ENCODE results near the gene TFAP2E.

Gene TFAP2E

GRCh38 chr1:35555212-35555584, 17.9 kb upstream of the TFAP2E start:
- no peak overlapping the region for H3K4me3 ChIP-seq (ENCODE audit: low read length)
- H3K4me1 ChIP-seq (ENCODE audit: low read length): peaks cover 16% of the 10 kb centered on the region
- H2AFZ ChIP-seq (ENCODE audit: low read depth, low read length): no peak overlapping the region
- H4K20me1 ChIP-seq (ENCODE audit: insufficient read depth, low read length): no peaks in the 10 kb centered on the region
- TF ChIP-seq CTCF (IDR thresholded peaks at IDR 0.05; ENCODE audit: low read depth, low read length): no peak
- TF ChIP-seq EZH2phosphoT487 (IDR thresholded peaks at IDR 0.05; ENCODE audit: low read depth): no peak
- H3K36me3 ChIP-seq (replicated peaks; ENCODE audit: low read depth, low read length): peaks cover 2% of the 10 kb centered on the region
- no peak overlapping the region for H3K4me2 ChIP-seq (ENCODE audit: low read length)
- no peak overlapping the region for H3K27ac ChIP-seq (ENCODE audit: low read length)
- peaks cover 30% of the 10 kb centered on the region for H3K79me2 ChIP-seq (ENCODE audit: low read length)
- H3K9me3 ChIP-seq (ENCODE audit: insufficient read depth, low read length): no peaks in the 10 kb centered on the region
- no peaks in the 10 kb centered on the region for H3K27me3 ChIP-seq (ENCODE audit: low read depth, low read length)
- no peak overlapping the region for H3K9ac ChIP-seq (ENCODE audit: low read length)

- H3K4me1 ChIP-seq (ENCODE audit: low read length): peaks cover 16% of the 10 kb centered on the region
- H2AFZ ChIP-seq (ENCODE audit: low read depth, low read length): no peak overlapping the region
- peaks cover 2% of the 10 kb centered on the region for H3K36me3 ChIP-seq (replicated peaks; ENCODE audit: low read depth, low read length)
- peak overlapping the region; percentile 97 for H3K4me2 ChIP-seq (ENCODE audit: low read length)
- H4K20me1 ChIP-seq (ENCODE audit: insufficient read depth, low read length): no peaks in the 10 kb centered on the region
- no peak for TF ChIP-seq EZH2phosphoT487 (IDR thresholded peaks at IDR 0.05; ENCODE audit: low read depth)
- no peak for TF ChIP-seq CTCF (IDR thresholded peaks at IDR 0.05; ENCODE audit: low read depth, low read length)
- H3K9ac ChIP-seq (ENCODE audit: low read length): peak overlapping the region; percentile 81
- H3K4me3 ChIP-seq (ENCODE audit: low read length): peak overlapping the region; percentile 97
- H3K9me3 ChIP-seq (ENCODE audit: insufficient read depth, low read length): no peaks in the 10 kb centered on the region
- no peaks in the 10 kb centered on the region for H3K27me3 ChIP-seq (ENCODE audit: low read depth, low read length)
- H3K79me2 ChIP-seq (ENCODE audit: low read length): peaks cover 30% of the 10 kb centered on the region
- no peak overlapping the region for H3K27ac ChIP-seq (ENCODE audit: low read length)
Observed at GRCh38 chr1:35555601-35556477, 17.3 kb upstream of the TFAP2E start.

- no peaks in the 10 kb centered on the region for H3K27me3 ChIP-seq (ENCODE audit: low read depth, low read length)
- peaks cover 30% of the 10 kb centered on the region for H3K79me2 ChIP-seq (ENCODE audit: low read length)
- H3K27ac ChIP-seq (ENCODE audit: low read length): peak overlapping the region; percentile 66
- H3K4me1 ChIP-seq (ENCODE audit: low read length): peaks cover 16% of the 10 kb centered on the region
- H3K9ac ChIP-seq (ENCODE audit: low read length): peak overlapping the region; percentile 81
- TF ChIP-seq EZH2phosphoT487 (IDR thresholded peaks at IDR 0.05; ENCODE audit: low read depth): no peak
- TF ChIP-seq CTCF (IDR thresholded peaks at IDR 0.05; ENCODE audit: low read depth, low read length): no peak
- H2AFZ ChIP-seq (ENCODE audit: low read depth, low read length): 0 out of 2 replicates have a peak overlapping the region, but pooled peaks have one; percentile 69
- no peaks in the 10 kb centered on the region for H4K20me1 ChIP-seq (ENCODE audit: insufficient read depth, low read length)
- H3K4me3 ChIP-seq (ENCODE audit: low read length): peak overlapping the region; percentile 97
- H3K9me3 ChIP-seq (ENCODE audit: insufficient read depth, low read length): no peaks in the 10 kb centered on the region
- peak overlapping the region; percentile 97 for H3K4me2 ChIP-seq (ENCODE audit: low read length)
- H3K36me3 ChIP-seq (replicated peaks; ENCODE audit: low read depth, low read length): peaks cover 2% of the 10 kb centered on the region
Observed at GRCh38 chr1:35556484-35557117, 16.5 kb upstream of the TFAP2E start.

GRCh38 chr1:35557118-35557610, 15.9 kb upstream of the TFAP2E start, which contains the start of gene KIAA0319L:
Gene KIAA0319L, minus strand, starts transcription at chr1:35557403. Its CDS starts 2,912 bp downstream, at chr1:35554491.
- Histone ChIP-seq H3K4me1 (ENCODE audit: low read length) (peaks cover 16% of the 10 kb centered on the region), H3K9me3 (ENCODE audit: insufficient read depth, low read length) (no peaks in the 10 kb centered on the region), H4K20me1 (ENCODE audit: insufficient read depth, low read length) (no peaks in the 10 kb centered on the region), H3K27me3 (ENCODE audit: low read depth, low read length) (no peaks in the 10 kb centered on the region), H3K79me2 (ENCODE audit: low read length) (peaks cover 30% of the 10 kb centered on the region), H3K4me3 (ENCODE audit: low read length) (peak within 1 kb of the TSS; percentile 97), H3K9ac (ENCODE audit: low read length) (peak within 1 kb of the TSS; percentile 81), H3K36me3 (replicated peaks; ENCODE audit: low read depth, low read length) (peaks cover 2% of the 10 kb centered on the region), H3K4me2 (ENCODE audit: low read length) (peak within 1 kb of the TSS; percentile 97), H2AFZ (ENCODE audit: low read depth, low read length) (peak within 1 kb of the TSS; percentile 69; the same call in 1 of the 2 replicates), H3K27ac (ENCODE audit: low read length) (peak within 1 kb of the TSS; percentile 66)
- TF ChIP-seq EZH2phosphoT487 (IDR thresholded peaks at IDR 0.05; ENCODE audit: low read depth) (no peak), CTCF (IDR thresholded peaks at IDR 0.05; ENCODE audit: low read depth, low read length) (no peak)
